ENCODE results near the gene LPCAT4.
"Not testable (repeated sequence)": the region's sequence is repeated elsewhere in the genome, so short reads cannot be mapped to it uniquely, and the experiment has no call there.

The LPCAT4 gene

GRCh38 chr15:34348735-34349300, 18.2 kb downstream of the LPCAT4 start:
- no peak for DNase-seq (ENCODE audit: low read depth)
- no peak for TF ChIP-seq CTCF (conservative IDR thresholded peaks at IDR 0.05; ENCODE audit: low read depth, low read length)
- H3K4me3 ChIP-seq (ENCODE audit: low read depth, low read length): no peak overlapping the region

DNA sequence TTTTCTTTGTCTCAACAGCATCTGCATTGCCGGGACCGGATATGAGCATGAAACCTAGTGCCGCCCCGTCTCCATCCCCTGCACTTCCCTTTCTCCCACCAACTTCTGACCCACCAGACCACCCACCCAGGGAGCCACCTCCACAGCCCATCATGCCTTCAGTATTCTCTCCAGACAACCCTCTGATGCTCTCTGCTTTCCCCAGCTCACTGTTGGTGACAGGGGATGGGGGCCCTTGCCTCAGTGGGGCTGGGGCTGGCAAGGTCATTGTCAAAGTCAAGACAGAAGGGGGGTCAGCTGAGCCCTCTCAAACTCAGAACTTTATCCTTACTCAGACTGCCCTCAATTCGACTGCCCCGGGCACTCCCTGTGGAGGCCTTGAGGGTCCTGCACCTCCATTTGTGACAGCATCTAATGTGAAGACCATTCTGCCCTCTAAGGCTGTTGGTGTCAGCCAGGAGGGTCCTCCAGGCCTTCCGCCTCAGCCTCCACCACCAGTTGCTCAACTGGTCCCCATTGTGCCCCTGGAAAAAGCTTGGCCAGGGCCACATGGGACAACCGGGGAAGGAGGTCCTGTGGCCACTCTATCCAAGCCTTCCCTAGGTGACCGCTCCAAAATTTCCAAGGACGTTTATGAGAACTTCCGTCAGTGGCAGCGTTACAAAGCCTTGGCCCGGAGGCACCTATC, 18.9 kb downstream of the LPCAT4 start:
- H3K4me3 ChIP-seq (ENCODE audit: low read depth, low read length): no peak overlapping the region

DNA sequence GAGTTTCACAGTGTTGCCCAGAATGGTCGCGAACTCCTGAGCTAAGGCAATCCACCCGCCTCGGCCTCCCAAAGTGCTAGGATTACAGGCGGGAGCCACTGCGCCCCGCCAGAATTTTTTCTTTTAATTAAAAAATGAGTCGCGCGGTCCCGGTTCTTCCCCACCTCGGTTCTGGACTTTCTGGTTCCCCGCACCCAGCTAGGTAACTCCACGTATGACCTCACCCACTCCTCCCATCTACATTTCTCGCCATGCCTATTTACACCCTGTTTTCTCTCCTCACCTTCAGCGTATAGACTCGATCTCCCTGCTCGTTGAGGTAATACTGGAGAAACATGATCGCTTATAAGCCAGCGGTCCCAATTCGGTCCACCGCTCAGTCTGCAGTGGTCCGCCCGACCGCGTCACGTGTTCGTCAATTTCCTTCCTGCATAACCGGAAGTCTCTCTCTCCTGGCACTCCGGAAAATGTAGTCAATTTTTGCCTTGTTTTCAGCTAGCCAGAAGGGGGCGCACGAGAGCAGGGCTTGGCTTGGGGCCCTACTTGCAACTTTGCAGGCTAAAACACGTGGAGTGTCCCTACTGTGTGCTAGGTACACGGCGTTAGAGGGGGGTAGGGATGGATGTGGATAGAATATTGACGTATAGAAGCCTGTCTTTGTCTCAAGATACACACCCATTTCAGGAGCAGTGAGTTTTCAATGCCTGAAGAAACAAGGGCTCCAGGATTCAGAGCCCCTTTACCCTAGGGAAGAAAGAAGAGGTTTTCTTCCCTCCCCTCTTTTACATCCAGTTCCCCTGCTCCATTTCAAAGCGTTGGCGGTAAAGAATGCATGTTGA, 24.0 kb downstream of the LPCAT4 start, which contains the start of the genes NOP10 and NUTM1:
Gene NOP10 (minus strand): TSS at position 400 of the 839 bp plus-strand sequence. CDS start 63 bp downstream, at position 337.
Gene NUTM1 (plus strand): TSS at position 579 of the 839 bp plus-strand sequence. CDS start 382 bp downstream, outside the sequence.
- TF ChIP-seq CTCF (conservative IDR thresholded peaks at IDR 0.05; ENCODE audit: low read depth, low read length): peak; percentile 99
- peak; percentile 96 for DNase-seq (ENCODE audit: low read depth)
- H3K4me3 ChIP-seq (ENCODE audit: low read depth, low read length): peak within 1 kb of the TSS; percentile 94

More for the DNA sequence above, 18.9 kb downstream of the LPCAT4 start:
- DNase-seq (ENCODE audit: low read depth): no peak
- TF ChIP-seq CTCF (conservative IDR thresholded peaks at IDR 0.05; ENCODE audit: low read depth, low read length): no peak

DNA sequence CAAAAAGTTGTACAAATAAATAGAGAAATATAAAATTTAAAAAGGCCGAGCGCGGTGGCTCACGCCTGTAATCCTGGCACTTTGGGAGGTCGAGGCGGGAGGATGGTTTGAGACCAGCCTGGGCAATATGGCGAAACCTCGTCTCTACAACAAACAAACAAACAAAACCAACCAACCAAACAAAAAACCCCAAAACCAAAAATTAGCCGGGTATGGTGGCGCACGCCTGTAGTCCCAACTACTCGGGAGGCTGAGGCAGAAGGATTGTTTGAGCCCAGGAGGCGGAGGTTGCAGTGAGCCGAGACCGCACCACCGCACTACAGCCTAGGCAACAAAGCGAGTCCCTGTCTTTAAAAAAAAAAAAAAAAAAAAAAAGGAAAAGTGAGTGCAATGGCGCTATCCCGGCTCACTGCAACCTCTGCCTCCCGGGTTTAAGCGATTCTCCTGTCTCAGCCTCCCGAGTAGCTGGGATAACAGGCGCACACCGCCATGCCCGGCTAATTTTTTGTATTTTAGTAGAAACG, 24.7 kb downstream of the LPCAT4 start:
- DNase-seq (ENCODE audit: low read depth): not testable (repeated sequence)
- peak overlapping the region; percentile 94 for H3K4me3 ChIP-seq (ENCODE audit: low read depth, low read length)

DNA sequence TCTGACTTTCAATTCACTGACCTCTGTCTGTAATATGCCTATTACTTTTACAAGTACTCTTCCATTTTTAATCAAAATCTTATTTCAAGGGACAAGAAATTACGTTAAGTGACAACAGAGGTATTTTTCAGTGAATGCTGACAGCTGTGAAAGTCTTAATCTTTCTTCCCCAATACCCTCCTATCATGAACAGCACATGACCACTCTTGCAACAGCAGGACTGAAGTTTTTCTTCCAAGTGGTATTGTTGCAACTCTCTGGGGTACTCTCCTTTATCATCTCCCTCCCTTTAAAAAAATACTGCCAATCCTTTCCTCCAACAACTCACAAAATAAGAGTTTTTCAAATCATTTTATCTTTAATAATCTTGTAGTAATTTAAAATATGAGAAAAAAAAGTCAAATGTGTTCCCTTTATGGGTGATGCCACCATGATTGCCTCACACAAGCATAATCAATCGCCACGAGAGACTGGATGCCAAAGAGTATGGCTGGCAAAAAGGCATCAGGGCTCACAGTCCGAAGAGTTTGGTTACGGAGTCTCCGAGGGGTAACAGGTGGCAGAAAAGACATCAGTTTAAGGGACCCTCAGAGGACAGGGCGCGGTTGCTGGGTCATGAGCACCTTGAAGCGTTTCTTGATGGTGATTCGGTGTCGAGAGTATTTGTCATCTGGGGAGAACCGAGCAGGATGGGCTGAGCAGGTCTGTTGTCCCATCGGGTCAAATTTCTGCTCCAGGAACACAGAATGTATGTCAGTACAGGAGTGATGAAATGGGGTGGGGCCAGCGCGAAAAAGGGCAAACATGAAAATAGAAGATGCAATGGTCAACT, 25.4 kb downstream of the LPCAT4 start:
- no peak for DNase-seq (ENCODE audit: low read depth)
- TF ChIP-seq CTCF (conservative IDR thresholded peaks at IDR 0.05; ENCODE audit: low read depth, low read length): no peak
- peak overlapping the region; percentile 94 for H3K4me3 ChIP-seq (ENCODE audit: low read depth, low read length)

GRCh38 chr15:34339946-34340345, 27.1 kb downstream of the LPCAT4 start:
- no peak for TF ChIP-seq CTCF (conservative IDR thresholded peaks at IDR 0.05; ENCODE audit: low read depth, low read length)
- no peak overlapping the region for H3K4me3 ChIP-seq (ENCODE audit: low read depth, low read length)
- no peak for DNase-seq (ENCODE audit: low read depth)
